Esophagus squamous epithelium (tissue), 5 donors: Measurements from ENCODE around the gene CHRNA5. TPM values are rescaled to one million over a fixed set of nuclear protein-coding genes. Genes with fewer than 3 reads are reported as not detected.
"Not testable (repeated sequence)": the region's sequence is repeated elsewhere in the genome, so short reads cannot be mapped to it uniquely, and the experiment has no call there.

Experiments used
- DNase-seq: peaks from one replicate; lab custom pipeline; 2025; lab: John Stamatoyannopoulos, UW
- H3K27ac ChIP-seq, 4 donors: fragments of 200-600 bp; sonication (generic); one replicate each; pipeline ENCODE4 v1.5.1; 2016 to 2019; ENCODE audit warnings: mild to moderate bottlenecking in 1 of 4
- H3K27me3 ChIP-seq, 4 donors: fragments of 200-600 bp; sonication (generic); 1 replicate in 3 of 4; 2 replicates in 1 of 4; pipeline versions ENCODE4 v1.5.1 to v1.6.0; 2017 to 2021; ENCODE audit warnings: antibody characterized with exemption in 1 of 4
- H3K36me3 ChIP-seq, 3 donors: fragments of 200-600 bp; sonication (generic); one replicate each; pipeline ENCODE4 v1.5.1; 2016 to 2019
- H3K4me1 ChIP-seq, 3 donors: fragments of 200-600 bp; sonication (generic); one replicate each; pipeline ENCODE4 v1.5.1; 2017 to 2019
- H3K4me3 ChIP-seq, 4 donors: fragments of 200-600 bp; sonication (generic); 1 replicate in 3 of 4; 2 replicates in 1 of 4; pipeline ENCODE4 v1.5.1; 2016 to 2019; ENCODE audit warnings: mild to moderate bottlenecking in 2 of 4, moderate library complexity in 1 of 4
- H3K9me3 ChIP-seq, 3 donors: fragments of 200-600 bp; sonication (generic); one replicate each; pipeline ENCODE4 v1.5.1; 2016 to 2019
- CTCF ChIP-seq, 6 experiments: fragments of 450-650 bp in 4 of 6; fragments of 200-600 bp in 2 of 6; sonication (generic) in 2 of 6; IDR thresholded peaks; one replicate each; pipeline ENCODE4 v1.5.1; 2016 to 2019; ENCODE audit warnings: antibody characterized with exemption in 6 of 6, mild to moderate bottlenecking in 4 of 6, moderate library complexity in 4 of 6
- POLR2A ChIP-seq, 4 donors: fragments of 450-650 bp; IDR thresholded peaks; one replicate each; pipeline ENCODE4 v1.6.1; 2017; ENCODE audit warnings: antibody characterized with exemption in 4 of 4, mild to moderate bottlenecking in 4 of 4, moderate library complexity in 3 of 4
- WGBS, 2 donors: methylation state at CpG; one replicate each; pipeline ENCODE4 v1.1.5; 2018; 5-methylcytosine and 5-hydroxymethylcytosine counted together
- intact Hi-C: fragments of 100-400 bp; cut with DNase I; formaldehyde crosslinking; loops from one replicate; pipeline ENCODE4 v1.15.0; 2022
- total RNA-seq, 4 donors: library from RNA; depleted of rRNA; stranded (reverse); fragments of >200 nt; gene quantifications; one replicate each; pipeline ENCODE4 v1.1.0, GENCODE V29; 2016
- donor health status: DM: yes; HTN: yes; CAD: no.

CHRNA5 gene
- total RNA-seq, 4 donors from 2014 or later, result 0.95 to 2.9 (median 1.6) TPM

DNA sequence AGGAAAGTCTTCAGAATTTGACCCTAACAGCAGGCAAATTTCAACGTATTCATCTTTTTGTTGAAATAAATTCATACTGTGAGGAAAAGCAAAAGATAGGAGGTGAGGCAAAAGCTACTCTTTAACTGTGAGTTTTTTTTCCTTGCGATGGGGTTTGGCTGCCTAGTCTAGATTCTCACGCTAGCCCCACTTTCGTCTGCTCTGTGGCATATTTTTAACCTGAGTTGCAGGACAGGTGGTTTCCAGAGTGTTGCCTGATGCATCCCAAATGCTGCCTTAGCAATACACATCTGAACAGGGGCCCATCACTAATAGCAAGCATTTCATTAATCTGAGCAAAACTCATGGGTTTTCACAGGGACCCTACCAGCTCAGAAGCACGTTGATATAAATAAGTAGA, 13.4 kb upstream of the CHRNA5 start:
- intact Hi-C loops, result no loop called here
- H3K27ac ChIP-seq, result no peak overlapping the region
- DNase-seq, result no peak
- no peak for TF ChIP-seq POLR2A (IDR thresholded peaks at IDR 0.05)
- no peak for TF ChIP-seq CTCF (IDR thresholded peaks at IDR 0.05)
- no peaks in the 10 kb centered on the region for H3K4me1 ChIP-seq
- H3K4me3 ChIP-seq, result no peak overlapping the region
- 70 to 82% methylated on average over 5 of the region's 5 CpGs for WGBS, 2 donors
- H3K9me3 ChIP-seq, result no peaks in the 10 kb centered on the region
- no peaks in the 10 kb centered on the region for H3K27me3 ChIP-seq
- H3K36me3 ChIP-seq, result peaks cover 14 to 45% (median 22%) of the 10 kb centered on the region in 3 donors

DNA sequence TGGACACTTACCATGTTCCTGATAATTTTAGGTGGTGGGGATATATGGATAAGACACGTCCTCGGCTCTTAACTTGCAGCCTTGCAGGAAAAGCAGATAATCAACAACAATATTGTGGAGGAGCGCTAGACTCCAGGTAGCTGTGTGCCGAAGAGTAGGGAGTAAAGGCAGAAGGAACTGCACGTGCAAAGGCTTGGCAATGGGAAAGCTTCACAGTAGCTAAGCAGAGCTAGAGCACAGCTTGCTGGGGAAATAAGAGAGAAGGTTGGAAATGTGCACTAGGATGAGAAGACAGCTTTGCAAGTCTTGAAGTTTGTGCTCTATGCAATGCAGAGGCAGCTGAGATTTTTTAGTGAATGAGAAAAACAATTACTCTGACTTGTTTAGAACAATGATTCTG, 12.7 kb upstream of the CHRNA5 start:
- no peaks in the 10 kb centered on the region for H3K4me1 ChIP-seq
- no peak overlapping the region for H3K27ac ChIP-seq
- no peak overlapping the region for H3K4me3 ChIP-seq
- H3K36me3 ChIP-seq, result peaks cover 12 to 38% (median 15%) of the 10 kb centered on the region in 3 donors
- no peaks in the 10 kb centered on the region for H3K9me3 ChIP-seq
- whole genome bisulfite sequencing, 2 donors, result 66 to 69% methylated on average over 5 of the region's 5 CpGs
- no peak for DNase-seq
- TF ChIP-seq POLR2A (IDR thresholded peaks at IDR 0.05) (no peak), CTCF (IDR thresholded peaks at IDR 0.05) (no peak)
- no peaks in the 10 kb centered on the region for H3K27me3 ChIP-seq
- intact Hi-C loops, result no loop called here

DNA sequence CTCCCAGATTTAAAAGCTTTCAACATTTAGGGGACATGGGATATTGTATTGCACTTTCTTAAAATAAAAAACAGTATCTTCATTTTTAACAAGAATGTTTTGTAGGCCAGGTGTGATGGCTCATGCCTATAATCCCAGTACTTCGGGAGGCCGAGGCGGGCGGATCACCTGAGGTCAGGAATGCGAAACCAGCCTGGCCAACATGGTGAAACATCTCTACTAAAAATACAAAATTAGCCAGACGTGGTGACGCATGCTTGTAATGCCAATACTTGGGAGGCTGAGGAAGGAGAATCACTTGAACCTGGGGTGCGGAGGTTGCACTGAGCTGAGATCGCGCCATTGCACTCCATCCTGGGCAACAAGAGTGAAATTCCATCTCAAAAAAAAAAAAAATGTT, 5.1 kb upstream of the CHRNA5 start:
- intact Hi-C loops, H3K4me1 ChIP-seq, H3K27me3 ChIP-seq, H3K36me3 ChIP-seq, H3K9me3 ChIP-seq, H3K4me3 ChIP-seq, H3K27ac ChIP-seq, DNase-seq: not testable (repeated sequence)
- 90 to 94% methylated on average over 10 of the region's 10 CpGs for WGBS, 2 donors

DNA sequence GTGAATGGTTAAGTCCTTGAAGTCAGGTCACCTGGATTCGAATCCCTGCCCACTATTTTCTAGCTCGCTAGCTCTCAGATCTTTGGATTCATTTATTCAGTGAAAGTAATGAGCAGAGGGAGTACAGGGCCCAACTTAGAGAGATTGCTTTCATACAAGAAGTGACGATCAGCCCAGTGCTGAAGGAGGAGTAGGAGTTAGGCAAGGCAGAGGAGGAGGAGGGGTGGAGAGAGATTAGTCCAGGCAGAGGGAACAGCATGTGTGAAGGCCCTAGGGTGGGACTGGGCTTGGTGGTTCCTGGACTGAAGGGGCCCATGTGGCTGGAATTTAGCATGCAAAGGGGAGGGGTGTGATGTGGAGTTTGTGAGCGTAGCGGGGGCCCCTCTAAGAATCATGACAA, 3.8 kb upstream of the CHRNA5 start:
- no peak for DNase-seq
- Histone ChIP-seq H3K27ac (no peak overlapping the region), H3K27me3 (peaks cover 0 to 4% (median 0%) of the 10 kb centered on the region in 4 donors), H3K36me3 (no peaks in the 10 kb centered on the region), H3K4me3 (no peak overlapping the region), H3K9me3 (no peaks in the 10 kb centered on the region), H3K4me1 (peaks cover 5 to 18% (median 14%) of the 10 kb centered on the region in 3 donors)
- TF ChIP-seq CTCF (IDR thresholded peaks at IDR 0.05) (no peak), POLR2A (IDR thresholded peaks at IDR 0.05) (no peak)
- intact Hi-C loops, result no loop called here
- WGBS, 2 donors, result 85% methylated on average over 5 of the region's 5 CpGs

DNA sequence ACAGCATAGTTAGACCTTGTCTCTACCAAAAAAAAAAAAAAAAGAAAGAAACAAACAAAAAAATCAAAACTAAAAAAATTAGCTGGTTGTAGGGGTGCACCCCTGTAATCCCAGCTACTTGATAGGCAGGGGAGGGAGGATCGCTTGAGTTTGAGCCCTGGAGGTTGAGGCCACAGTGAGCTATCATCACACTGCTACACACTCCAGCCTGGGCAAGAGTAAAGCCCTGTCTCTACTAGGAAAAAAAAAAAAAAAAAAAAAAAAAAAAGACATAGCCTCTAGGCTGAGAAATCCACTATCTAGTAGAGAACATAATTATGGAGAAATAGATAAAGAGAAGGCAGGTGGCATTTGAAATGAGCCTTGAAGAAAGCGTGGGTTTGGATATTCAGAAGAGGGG, 2.2 kb upstream of the CHRNA5 start:
- 88 to 91% methylated on average over 2 of the region's 2 CpGs for WGBS, 2 donors
- Histone ChIP-seq H3K27me3 (peaks cover 0 to 19% (median 0%) of the 10 kb centered on the region in 4 donors), H3K4me1 (peaks cover 5 to 21% (median 14%) of the 10 kb centered on the region in 3 donors), H3K27ac (no peak overlapping the region), H3K4me3 (no peak overlapping the region), H3K9me3 (no peaks in the 10 kb centered on the region), H3K36me3 (no peaks in the 10 kb centered on the region)
- intact Hi-C loops, result no loop called here
- no peak for TF ChIP-seq CTCF (IDR thresholded peaks at IDR 0.05)
- TF ChIP-seq POLR2A (IDR thresholded peaks at IDR 0.05), result no peak
- DNase-seq, result no peak

DNA sequence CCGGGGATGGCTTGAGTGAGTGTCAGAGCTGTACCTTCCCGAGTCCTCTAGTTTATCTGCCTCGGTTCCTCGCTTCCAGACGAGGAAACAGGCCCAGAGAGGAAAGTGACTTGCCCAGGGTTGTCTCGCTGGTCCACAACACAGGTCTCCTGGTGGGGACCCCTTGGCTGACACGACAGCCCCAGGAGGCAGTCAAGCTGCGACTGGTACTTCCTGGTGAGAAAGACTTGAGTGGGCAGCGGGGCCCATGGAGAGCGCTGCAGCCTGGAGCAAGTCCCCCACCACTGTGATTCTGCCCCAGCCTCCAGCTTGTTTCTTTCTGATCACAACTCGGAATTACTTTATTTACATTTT, 600 bp upstream of the CHRNA5 start:
- H3K4me3 ChIP-seq, result peak overlapping the region in 3 of 4 donors; percentile 64 to 85 (median 71)
- peaks cover 0 to 25% (median 0%) of the 10 kb centered on the region in 4 donors for H3K27me3 ChIP-seq
- H3K36me3 ChIP-seq, result no peaks in the 10 kb centered on the region
- no peak for DNase-seq
- no peaks in the 10 kb centered on the region for H3K9me3 ChIP-seq
- whole genome bisulfite sequencing, 2 donors, result 52 to 58% methylated on average over 7 to 11 of the region's 11 CpGs
- no peak for TF ChIP-seq POLR2A (IDR thresholded peaks at IDR 0.05)
- no peak for TF ChIP-seq CTCF (IDR thresholded peaks at IDR 0.05)
- H3K4me1 ChIP-seq, result peaks cover 5 to 21% (median 14%) of the 10 kb centered on the region in 3 donors
- H3K27ac ChIP-seq, result peak overlapping the region in 2 of 4 donors; percentile 79 to 80
- intact Hi-C loops, result no loop called here
